Activated CD4-positive, CD25-positive, alpha-beta regulatory T cell (primary cell): ENCODE measurements around the gene FAIM2.
"Not testable (repeated sequence)": the region's sequence is repeated elsewhere in the genome, so short reads cannot be mapped to it uniquely, and the experiment has no call there.

Experiments used
- DNase-seq, 4 experiments: peaks; one replicate each; lab custom pipeline; 2025; lab: John Stamatoyannopoulos, UW

The FAIM2 gene

DNA sequence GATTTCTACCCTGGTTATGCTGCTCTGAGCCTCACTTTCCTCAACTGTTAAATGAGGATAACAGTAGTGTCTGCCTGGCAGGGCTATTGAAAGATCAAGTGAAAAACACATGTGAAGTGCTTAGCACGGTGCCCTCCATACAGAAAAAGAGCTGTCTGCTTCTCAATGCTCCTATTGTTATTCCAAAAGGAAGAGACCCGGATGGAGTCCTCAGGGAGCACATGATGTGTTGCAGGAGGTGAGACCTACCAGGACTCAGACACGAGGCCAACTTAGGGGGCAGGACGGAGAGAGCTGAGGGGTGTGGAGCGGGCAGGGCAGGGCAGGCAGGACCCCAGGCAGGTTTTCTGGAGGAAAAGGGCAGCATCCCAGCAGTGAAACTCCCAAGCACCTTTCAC, 8.9 kb downstream of the FAIM2 start:
- DNase-seq: no peak

DNA sequence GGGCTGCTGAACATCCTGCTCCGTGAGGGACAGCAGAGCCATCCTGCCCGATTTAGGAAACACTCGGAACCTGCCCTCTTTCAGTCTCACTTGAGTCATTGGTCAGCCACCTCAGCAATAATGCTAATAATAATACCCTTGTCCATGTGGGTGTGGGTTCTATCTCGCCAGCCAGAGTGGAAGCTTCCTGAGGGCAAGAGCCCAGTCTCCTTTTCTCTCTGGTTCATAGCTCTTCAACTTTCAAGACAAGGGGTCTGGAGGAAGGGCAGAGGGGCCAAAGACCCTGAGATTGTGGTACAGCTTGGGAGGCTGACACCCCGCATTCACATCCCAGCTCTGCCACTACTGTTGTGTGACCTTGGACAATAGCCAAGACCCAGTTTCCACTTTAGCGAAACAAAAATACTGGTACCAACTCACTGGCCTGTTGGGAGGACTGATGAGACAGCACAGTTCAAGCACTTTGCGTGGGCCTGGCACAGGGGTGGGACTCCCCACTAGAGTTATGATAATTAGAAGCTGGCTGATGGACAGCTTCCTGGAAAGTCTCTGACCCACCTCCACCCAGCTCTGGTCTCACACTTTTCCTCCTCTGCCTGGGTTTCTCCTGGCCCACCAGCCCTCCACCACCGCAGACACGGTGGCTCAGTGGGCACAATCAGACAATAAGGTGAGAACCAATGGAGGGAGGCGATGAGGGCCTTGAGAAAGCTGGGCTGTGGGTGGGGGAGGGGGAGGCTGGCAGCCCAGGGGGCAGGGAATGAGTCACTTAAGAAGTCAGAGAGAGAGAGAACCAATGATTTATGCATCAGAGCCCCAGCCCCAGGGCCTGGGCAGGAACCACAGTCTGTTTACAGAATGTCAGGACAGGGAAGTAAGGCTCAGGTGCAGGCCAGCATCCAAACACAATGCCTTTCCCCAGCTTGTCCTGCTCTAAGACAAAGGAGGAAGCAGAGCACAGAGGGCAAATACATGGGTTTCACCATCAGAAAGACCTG, 9.6 kb downstream of the FAIM2 start:
- no peak for DNase-seq

DNA sequence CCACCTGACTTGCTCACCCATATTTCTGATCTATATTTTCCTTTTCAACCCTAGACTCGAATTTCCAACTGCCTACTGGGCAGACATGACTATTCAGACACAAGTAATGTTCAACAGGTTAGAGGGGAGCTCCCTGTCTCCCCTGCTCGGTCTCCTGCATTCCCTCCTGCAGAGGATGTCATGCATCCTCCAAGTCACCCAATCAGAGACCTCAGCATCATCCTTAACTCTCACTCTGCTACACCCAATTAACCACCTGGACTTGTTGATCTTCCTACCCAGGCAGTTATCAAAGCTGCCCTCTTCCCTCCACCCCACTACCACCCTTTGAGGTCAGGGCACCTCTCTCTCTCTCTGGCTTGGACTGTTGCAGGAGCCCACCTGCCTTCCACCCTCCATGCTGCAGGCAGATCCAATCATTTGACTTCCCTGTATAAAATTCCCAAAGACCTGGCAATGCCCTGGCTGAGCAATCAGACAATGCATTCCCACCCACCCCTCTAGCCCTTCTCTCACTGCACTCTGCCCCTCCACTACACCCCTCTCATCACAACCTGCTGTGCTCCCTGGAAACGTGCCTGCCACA, 10.9 kb downstream of the FAIM2 start:
- no peak for DNase-seq

DNA sequence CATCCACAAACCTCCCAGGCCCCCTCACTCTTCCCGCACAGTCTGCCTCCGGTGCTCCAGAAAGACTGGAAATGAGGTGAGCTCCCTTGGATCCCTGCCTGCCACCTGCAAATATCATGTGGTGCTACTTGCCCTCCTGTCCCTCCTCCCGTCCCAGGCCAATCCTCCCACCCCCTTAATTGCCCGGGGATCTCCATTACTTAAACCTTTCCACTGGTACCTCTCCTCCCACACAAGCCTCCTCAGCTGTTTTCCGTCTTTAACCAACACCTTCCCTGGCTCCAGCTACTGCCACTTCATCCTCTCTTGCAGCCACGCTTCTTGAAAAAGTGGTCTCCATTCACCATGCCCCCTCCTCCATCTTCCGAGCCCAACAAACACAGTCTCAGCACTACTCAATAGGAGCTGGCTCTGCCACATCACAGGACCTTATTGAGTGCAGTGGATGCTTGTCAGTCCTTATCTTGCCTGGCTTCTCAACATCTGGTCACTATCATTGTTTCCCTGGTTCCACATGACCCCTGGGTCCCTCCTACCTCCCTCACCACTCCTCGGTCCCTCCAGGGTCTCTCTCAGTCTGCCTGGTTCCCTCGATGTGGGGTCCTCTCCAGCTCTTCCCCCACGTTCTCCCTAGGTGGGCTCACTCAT, 11.5 kb downstream of the FAIM2 start:
- DNase-seq: no peak

DNA sequence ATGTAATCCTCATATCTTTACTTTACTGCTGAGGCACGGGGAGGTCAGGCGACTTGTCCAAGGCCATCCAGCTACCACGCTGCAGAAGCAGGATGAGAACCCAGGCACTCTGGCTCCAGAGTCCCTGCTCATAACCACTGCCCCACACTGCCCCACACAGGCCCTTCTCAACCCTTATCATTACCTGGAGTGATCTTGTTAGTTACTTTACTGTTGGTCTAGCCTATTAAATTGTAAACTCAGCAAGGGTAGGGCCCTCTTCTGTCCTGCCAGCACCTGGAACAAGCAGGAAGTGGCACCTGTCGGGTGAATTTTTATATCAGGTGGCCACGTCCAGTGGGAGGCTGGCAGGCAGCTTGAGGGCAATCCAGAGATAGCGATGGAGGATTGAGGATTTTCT, 12.2 kb downstream of the FAIM2 start:
- no peak for DNase-seq

DNA sequence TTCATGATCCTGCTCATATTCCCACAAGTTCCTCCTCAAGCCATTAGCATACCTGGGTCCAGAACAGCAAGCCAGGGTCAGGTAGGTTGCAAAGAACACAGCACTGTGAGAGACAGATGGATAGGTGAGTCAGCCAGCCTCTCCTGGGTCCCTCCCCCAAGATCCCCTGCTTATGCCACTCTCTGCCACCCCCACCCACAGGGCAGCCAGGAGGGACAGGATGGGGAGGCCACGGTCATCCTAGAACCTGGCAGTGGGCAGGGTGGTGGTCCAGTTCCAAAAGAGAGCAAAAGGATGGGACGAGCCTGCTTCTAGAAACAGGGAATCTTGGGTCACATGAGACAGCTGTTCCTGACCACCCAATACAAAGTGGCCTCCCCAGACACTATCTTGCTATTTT, 12.7 kb downstream of the FAIM2 start:
- DNase-seq: no peak

DNA sequence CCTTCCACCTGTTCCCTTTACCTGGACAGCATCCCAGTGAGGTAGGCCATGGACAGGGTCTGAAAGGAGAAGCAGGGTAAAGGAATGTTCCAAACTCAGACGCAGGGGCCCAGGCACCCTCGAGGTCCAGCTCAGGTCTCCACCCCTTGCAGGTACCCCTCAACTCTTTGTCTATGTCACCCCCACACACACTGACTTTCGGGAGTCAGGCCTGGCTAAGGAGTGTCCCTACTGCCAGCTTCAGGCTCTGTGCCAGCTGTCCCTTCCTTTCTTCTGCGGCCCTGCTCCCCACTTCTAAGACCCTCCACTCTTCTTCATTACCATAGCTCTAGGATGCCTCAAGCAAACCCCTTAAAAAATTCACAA, 13.6 kb downstream of the FAIM2 start:
- DNase-seq: no peak

DNA sequence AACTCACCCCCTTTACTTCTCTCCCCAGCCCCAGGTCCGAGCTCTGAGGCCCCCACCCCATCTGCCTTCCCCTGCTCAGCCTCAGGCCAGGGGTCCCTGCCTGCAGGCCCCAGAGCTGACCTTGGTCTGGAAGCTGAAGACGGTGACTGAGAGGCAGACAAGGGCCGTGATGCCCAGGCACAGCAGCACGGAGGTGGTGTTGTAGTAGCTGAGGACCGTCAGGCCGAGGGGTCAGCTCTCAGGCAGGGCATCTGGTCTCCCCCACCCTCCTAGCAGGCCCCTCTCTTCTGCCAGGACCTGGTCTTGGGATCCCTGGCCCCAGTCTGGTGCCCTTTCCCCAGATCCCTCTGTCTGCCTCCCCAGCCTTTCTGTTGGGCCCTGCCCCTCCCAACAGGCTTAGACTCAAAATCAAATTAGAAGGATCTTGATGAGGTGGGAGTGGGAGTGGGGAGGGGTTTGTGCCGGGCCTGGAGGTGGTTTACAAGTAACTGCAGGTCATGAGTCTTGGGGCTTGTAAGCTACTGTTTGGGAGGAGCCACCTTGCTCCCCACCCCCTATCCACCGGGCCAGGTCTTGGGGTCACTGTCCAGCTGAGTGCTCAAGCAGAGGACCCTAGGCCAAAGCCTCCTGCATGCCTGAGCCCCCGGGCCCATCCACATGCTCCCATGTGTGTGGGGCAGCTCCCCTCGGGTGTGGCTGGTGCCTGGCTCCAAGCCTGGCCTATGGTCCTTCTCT, 14.2 kb downstream of the FAIM2 start:
- no peak for DNase-seq

DNA sequence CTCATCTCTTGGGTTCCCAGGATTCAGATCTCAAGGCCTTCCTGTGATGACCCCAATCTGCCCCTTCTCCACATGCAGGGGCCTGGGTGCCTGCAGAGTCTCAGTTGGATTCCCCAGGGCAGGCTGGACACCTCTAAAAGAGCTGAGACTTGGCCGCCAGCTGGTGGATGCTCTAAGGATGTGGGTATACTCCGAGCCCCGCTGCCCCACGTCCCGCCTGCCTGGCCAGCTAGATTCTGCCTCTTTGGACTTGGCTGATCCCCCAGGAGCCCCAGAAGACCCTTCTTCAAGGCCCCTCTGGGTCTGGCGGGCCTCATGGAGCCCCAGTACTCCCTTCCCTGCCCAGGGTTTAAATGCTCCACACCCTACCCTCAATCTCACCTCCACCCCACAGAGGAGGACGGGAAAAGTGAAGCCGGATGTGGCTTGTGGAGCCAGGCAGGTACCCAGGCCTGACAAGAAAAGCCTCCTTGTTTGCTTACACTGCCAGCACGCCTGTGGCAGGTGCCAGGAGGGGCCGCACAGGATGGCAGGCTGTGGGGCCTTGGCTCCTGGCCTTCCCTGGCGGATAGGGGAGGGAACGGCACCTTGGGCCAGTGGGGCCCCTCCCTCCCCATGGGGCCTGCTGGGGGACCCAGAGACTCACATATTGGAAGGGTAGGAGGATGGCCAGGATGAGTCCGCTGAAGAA, 15.1 kb downstream of the FAIM2 start:
- DNase-seq: no peak

DNA sequence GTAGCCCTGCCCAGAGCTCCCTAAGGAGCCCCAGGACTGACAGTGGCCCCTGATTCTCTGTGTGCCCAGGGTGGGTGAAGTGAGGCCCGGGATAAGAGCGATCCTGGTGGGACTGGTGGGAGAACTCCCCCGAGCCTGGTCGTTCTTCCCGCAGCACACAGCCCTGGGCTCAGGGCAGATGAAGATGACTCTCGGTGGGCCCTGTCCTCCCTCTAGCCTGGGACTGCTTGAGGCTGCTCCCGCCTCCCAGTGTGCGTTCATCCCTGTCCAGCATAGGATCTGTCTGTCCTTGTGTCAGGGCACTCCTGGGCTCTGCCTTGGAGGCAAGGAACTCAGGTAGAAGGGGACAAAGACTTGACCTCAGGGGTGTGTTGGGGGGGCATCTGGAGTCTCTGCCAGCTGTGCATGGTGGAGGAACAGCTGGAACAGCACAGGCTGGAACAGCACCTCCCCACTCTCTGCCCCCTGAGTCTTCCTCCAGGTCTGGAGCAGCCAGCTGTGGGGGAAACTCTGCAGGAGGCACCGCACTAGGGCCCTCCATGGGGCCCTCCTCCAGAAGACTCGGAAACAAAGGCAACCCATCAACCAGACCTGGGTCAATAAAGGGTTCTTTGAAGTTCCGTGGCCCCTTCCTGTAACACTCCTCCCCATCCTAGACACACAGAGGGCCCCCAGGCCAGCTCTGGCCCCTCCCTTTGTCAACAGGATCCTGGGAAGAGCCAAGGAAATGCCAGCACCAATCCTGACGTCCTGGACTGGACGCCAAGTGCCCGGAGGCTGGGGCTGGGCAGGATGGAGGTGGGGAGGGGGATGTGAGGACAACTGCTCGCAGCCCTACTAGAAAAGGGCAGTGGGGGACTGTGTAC, 15.9 kb downstream of the FAIM2 start:
- DNase-seq: no peak

DNA sequence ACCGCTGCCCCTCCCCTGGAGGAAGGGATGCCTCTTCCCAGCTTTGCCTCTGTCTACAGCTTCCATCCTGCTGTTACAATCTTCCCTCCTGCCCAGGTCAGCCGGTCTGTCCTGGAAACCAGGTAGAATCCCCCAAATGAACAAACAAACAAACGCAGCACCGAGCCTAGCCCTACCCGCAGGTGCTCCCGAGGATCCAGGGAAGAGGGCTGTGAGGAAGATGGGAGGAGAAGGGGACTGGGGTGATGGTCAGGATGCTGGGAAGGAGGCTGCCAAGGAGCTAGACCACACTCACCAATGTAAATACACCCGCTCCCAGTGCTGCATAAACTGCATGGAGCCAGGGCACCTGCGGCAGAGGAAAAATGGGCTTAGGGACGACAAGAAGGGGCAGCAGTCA, 16.6 kb downstream of the FAIM2 start:
- DNase-seq: no peak

DNA sequence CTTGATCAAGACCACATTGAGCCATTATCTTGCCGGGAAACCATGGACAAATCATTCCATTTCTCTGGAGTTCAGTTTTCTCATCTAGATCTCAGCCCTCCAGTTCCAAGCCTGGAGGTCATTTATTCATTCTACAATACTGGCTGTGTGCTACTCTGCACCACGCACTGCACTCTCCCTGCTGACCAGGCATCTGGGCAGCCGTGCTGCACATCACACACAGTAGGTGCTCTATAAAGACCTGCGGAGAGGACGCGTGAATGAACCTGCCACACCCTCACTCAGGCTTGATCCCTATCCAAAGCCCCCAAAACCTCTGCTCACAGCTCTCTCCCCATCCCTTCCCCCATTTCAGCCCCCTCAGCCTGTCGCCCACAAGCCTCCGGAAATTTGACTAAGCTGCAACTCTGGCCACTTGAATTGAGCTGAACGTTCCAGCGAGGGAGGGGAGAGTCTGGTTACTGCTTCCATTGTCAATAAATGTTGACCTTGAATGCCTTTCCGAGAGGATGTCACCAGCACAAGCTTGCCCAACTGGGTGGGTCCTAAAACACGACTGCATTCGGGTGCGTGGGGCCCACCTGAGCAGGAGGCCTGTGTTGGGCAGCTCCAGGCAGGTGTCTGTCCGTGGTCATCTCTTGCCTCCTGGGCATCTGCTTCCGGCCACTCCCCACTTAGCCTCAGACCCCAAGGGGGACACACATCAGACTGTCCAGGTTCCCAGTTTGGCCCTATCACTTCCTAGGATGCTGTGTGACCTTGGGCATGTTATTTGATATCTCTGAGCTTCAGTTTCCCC, 17.8 kb downstream of the FAIM2 start:
- no peak for DNase-seq

DNA sequence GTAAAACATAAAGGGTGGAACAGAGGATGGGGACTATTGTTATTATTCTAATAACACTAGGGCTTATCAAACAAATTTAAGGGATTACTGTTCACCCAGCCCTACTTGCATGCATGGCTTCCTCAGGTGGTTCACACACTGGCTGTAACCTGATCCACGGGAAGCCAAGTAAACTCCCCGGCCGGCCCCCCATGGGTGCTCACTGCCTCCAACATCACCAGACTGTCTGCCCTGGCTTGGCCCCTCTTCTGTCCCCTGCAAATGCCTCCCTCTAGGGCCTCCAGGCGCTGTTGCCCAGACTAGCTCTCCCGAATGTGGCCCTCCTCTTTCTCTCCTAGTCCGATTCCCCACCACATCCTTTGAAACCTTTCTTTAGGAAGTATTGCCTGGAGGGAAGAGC, 18.6 kb downstream of the FAIM2 start:
- DNase-seq: no peak

DNA sequence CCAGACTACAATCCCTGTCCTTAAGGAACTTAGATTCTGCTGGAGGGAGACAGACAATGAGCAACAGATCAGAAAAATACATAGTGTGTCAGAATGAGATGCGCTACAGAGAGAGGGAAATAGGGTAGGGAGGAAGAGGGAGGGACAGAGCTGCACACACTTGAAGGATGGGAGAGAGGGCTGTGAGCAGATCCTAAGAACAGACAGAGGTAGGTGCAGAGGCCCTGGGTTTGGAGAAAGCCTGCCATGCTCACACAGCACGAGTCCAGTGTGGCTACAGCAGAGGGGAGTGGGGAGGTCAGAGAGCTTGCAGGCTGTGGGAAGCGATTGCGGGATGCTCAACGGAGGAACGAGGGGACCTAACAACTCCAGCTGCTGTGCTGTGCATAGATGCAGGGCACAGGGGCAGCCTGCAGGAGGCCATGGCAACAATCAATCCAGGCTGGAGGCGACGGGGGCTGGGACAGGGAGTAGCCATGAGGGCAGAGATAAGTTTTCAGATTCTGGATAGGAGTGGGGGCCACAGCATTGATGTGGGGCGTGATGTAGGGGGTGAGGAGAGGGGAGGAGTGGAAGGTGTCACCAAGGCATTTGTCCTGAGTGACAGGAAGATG, 20.7 kb downstream of the FAIM2 start:
- DNase-seq: no peak

DNA sequence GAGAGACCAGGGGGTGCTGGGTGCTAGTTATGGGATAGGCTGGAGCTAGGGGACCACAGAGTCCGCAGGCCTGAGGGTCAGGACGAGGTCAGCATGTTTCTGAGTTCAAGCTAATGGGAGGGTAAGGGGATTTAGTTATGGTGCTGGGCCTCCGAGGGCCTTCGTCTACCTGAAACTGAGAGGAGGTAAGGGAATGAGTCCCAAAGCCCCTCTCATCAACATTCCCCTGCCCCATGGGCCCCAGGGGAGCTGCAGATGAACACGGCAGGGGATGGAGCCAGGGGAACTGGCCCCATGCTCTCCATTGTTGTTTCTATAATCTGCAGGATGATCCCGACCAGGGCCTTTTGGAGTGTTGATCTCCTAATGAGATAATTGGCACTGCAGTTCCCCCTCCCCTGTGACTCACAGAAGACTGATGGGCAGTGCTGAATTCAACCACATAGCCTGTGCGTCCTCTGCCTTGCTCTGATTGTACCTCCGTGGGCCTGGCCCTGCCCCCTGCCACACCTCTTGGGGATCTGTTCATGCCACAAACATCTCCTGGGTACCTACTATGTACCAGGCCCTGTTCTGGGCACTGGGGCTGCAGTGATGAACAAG, 21.4 kb downstream of the FAIM2 start:
- DNase-seq: no peak

DNA sequence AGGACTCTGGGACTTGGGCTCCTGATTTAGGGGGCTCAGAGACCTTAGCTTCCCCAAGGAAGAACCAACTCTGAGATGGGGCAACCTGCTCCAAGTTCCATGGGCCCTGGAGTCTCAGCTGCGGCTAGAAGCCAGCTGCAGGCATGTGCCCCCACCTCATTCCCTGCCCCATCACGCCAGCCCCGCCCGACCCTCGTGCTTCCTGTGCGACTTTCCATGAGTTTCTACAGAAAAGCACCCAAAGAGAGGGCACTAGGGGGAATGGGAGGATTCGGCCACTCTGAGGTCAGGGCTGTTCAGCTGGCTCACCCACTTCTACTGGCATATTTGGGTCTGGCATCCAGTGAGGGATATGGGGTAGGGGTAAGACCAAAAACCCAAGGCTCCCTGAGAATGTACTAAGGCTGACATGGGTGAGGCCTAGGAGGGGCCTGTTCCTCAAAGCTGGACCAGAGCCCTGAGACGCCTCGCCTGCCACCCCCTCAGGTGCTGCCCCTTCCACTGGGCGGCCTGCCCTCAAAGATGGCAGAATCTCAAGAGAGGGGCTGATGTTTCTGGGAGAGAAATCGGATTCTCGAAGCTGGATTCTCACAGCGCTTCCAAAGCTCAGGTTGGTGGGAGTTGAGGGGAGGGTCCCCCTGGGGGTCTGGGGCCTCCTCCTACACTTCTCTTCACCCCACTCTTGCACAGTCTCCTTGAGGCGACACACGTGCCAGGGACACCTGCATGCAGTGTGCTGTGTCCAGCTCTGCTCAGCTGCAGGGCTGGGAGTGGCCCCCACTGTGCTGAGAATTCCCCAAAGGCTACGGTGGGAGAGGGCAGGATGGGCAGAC, 22.1 kb downstream of the FAIM2 start:
- DNase-seq: no peak

DNA sequence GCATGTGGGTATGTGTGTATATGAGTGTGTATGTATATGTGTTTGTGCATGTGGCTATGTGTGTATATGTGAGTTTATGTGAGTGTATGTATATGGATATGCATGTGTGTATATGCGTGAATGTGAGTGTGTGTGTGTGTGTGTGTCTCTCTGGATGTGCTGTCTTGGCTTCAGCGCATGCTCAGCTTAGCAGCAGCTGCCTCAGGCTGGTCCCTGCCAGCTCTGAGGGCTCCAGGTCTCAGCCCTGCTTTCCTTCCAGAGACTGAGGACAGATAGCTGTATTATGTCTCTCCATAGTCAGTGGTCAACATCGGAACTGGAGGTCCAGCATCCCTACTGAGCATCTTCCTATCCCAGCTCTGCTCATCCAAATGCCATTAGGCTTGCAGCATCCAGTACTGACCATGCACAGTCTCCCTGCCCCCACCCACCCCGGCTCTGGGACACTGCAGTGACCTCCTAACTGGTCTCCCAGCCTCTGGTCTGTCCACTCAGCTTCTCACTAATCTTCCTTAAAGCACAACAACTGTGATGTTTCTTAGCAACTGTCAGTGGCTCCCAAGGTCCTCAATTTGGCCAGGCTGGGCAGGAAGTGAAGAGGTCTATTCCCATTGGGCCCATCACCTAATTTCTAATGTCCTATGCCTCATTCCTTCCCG, 22.8 kb downstream of the FAIM2 start:
- DNase-seq: no peak

DNA sequence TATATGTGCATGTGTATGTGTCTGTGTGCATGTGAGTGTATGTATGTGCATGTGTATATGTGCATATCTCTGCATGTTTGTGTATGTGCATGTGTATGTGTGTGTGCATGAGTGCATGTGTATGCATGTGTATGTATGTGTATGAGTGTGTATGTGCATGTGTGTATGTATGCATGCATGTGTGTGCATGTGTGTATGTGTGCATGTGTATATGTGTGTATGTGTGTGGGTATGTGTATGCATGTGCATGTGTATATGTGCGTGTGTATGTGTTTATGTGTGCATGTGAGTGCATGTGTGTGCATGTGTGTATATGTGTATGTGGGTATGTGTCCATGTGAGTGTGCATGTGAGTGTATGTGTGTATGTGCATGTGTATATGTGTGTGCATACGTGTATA, 24.6 kb downstream of the FAIM2 start:
- not testable (repeated sequence) for DNase-seq
